Coronary artery (tissue), 2 donors: Measurements from ENCODE around the gene E2F4.

ENCODE experiments used
- DNase-seq: peaks from one replicate; pipeline ENCODE4 v3.0.0-alpha.2; 2017; ENCODE audit warnings: low spot score
- H3K27ac ChIP-seq, 2 donors: fragments of 200-600 bp; sonication (generic); one replicate each; pipeline ENCODE4 v1.5.1; 2016 to 2019
- H3K4me3 ChIP-seq: fragments of 200-600 bp; sonication (generic); 2 replicates; pipeline ENCODE4 v1.5.1; 2016; ENCODE audit warnings: mild to moderate bottlenecking, moderate library complexity
- TF ChIP-seq, protein P1 (sequence below): fragments of 200-600 bp; sonication (generic); IDR thresholded peaks from one replicate; pipeline ENCODE4 v1.5.1; 2019; ENCODE audit warnings: antibody characterized with exemption

Gene E2F4

DNA sequence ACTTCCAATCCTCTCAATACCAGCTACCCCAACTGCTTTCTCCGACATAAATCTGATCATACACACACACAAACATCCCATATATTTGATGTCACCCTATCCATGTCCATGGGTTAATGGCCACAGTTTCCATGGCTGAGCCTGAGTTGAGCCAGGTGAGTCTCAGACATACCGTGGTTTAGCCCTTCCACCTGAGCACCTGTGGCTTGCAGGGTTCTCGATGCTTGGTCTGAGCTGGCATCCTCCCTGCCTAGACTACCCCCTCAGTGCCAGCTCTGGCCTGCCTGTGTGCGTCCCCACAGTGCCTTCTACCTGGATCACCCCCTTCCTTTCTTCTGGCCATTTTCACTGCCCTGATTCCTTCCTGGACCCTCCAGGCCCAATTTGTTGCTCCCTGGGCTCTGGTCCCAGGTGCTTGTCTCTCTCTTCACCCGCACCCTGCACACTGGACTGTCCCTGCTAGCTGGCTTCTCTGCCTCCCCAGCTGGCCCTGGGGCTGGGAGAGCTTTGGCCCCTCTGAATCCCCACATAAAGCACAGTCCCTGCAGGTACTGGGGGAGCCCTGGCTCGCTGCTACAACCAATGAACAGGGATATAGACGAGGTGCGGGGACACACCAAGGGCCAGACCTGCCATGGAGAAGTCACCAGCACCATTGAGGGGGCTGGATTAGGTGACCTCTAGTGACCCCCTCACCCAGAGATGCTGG is 14.3 kb downstream of the E2F4 start:
- DNase-seq, result no peak
- no peak overlapping the region for H3K4me3 ChIP-seq
- TF ChIP-seq, protein P1, sequence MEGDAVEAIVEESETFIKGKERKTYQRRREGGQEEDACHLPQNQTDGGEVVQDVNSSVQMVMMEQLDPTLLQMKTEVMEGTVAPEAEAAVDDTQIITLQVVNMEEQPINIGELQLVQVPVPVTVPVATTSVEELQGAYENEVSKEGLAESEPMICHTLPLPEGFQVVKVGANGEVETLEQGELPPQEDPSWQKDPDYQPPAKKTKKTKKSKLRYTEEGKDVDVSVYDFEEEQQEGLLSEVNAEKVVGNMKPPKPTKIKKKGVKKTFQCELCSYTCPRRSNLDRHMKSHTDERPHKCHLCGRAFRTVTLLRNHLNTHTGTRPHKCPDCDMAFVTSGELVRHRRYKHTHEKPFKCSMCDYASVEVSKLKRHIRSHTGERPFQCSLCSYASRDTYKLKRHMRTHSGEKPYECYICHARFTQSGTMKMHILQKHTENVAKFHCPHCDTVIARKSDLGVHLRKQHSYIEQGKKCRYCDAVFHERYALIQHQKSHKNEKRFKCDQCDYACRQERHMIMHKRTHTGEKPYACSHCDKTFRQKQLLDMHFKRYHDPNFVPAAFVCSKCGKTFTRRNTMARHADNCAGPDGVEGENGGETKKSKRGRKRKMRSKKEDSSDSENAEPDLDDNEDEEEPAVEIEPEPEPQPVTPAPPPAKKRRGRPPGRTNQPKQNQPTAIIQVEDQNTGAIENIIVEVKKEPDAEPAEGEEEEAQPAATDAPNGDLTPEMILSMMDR, result no peak
- H3K27ac ChIP-seq, result no peak overlapping the region

DNA sequence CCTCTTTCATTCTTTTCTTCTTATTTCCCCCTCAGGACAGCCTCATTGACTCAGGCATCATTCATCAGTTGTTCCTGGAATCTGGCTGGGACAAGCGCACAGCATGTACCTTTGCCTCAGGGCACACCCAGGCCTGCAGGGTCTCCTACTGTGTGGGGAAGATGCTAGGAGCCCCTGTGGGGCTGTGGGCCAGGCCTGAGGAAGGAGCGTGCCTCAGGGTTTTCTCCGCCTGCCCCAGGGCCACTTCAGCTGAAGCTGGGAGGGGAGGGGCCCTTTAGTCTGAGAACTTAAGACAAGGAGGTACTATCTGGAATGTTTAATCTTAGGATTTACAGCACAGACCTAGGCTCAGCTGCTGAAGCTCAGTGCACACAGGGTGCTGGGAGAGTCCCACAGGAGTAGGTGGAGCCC is 14.9 kb downstream of the E2F4 start:
- H3K27ac ChIP-seq, result no peak overlapping the region
- TF ChIP-seq, protein P1, result no peak
- no peak for DNase-seq
- no peak overlapping the region for H3K4me3 ChIP-seq

GRCh38 chr16:67207249-67208091 is 15.5 kb downstream of the E2F4 start:
- Histone ChIP-seq H3K4me3 (no peak overlapping the region), H3K27ac (no peak overlapping the region)
- DNase-seq, result no peak
- TF ChIP-seq, protein P1, result no peak

DNA sequence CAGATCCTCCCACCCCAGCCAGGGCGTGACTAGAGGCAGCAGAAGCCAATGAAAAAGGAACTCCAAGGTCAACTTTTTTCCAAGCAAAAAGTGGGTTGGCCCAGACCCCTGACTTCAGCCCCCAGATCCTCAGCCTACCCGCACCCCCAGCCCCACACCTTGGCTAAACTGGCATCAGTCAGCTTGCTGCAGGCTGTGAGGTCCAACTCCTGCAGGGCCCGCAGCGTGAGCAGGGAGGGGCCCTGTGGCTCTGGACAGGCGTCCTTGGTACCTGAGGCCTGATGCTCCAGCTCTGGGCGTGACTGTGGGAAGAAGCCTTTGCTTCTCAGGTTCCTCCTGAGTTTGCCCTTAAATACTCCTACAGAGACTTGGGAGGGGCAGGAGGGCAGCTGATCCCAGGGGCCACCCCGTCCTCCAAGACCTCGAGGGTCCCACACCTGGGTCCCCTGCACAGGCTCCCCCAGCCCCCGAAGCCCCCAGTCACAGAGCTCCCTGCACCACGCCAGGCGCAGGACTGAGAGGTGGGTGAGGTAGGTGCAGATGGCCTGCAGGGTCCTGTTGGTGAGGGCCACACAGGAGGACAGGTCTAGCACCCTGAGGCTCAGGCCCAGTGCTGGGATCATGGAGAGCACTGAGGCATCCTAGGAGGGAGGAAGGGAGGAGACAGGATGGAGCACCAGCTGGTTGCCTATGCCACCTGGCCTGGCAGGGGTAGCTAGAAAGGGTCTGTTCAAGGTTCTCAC is 16.4 kb downstream of the E2F4 start:
- TF ChIP-seq, protein P1, result no peak
- no peak overlapping the region for H3K4me3 ChIP-seq
- no peak overlapping the region for H3K27ac ChIP-seq
- no peak for DNase-seq

GRCh38 chr16:67209565-67209964 is 17.6 kb downstream of the E2F4 start:
- no peak for DNase-seq
- no peak overlapping the region for H3K27ac ChIP-seq
- no peak overlapping the region for H3K4me3 ChIP-seq
- TF ChIP-seq, protein P1, result no peak

DNA sequence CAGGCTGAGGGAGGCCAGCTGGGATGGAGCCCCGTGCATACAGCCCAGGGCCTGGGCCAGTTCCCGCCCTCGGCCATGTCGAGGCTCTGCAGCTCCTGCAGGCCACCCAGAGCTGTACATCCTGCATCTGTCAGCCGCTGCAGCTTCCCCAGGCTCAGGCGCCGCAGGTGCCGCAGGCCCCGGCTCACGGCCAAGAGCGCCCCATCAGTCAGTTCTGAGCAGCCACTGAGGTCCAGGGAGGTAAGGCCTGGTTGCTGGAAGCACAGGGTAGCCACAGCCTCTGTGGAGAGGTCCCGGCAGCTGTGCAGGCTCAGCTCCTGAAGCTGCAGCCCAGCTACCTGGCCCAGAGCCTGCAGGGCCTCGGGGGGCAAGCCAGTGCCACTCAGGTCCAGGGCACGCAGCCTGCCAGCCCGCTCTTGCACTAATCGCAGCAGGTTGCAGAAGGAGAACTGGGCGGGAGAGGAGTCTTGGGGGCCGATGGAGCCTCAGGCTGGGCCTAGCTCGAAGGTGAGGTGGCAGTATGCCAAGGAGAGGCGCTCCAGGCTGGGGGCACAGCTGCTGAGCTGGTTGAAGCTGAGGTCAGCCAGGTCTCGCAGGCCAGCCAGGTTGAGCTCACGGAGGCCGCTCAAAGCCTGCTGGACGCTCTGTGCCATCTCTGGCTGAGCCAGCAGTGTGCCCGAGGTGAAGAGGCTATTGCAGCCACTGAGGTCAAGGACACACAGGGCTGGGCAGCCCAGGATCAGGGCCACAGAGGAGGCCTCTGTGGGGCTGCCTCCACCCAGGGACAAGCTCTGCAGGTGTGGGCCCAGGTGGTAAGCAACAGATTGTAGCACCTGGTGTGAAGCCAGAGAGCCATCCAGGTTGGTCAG is 18.3 kb downstream of the E2F4 start:
- Histone ChIP-seq H3K27ac (no peak overlapping the region), H3K4me3 (no peak overlapping the region)
- TF ChIP-seq, protein P1, result no peak
- DNase-seq, result no peak
